ENCODE data around the gene PFAS.

PFAS gene

DNA sequence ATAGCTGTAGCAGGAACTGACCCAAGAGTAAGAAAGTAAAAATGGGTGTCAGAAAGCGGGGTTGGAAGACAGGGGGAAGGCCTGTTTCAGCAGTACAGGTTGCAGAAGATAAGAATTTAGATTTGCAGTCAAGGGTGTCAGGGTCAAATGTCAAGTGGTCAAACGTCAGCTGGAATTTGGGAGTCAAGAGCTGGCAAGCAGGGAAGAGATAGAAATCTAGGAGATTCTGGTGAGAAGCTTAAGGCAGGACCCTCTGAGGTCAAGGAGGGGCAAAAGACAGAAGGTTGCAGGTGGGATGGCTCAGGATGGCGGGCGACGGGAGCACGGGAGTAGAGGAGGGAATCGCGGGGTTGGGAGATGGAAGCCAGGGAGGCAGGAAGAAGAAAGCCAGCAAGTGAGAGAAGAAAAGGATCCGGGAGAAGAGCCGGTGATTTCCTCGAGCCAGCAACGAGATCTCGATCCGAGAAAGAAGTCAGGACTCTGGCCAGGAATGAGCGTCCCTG, 45.8 kb downstream of the PFAS start:
- in situ Hi-C loops (cut with MboI; ENCODE audit: low sequenced_read_pairs) = no loop called here

DNA sequence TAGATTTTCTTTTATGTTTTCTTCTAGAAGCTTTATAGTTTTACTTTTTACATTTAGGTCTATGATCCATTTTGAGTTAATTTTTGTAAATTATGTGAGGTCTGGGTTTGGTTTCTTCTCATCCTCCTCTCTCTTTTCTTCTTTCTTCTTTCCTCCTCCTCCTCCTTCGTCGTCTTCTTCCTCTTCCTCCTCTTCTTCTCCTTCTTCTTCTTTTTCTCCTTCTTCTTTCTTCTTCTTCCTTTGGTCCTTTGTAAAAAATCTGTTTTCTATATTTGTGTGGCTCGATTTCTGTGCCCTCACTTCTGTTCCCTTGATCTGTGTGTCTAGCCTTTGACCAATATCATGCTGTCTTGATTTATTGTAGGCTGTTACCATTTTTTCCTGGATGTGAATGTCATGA, 51.1 kb downstream of the PFAS start:
- in situ Hi-C loops (cut with MboI; ENCODE audit: low sequenced_read_pairs) = no loop called here

DNA sequence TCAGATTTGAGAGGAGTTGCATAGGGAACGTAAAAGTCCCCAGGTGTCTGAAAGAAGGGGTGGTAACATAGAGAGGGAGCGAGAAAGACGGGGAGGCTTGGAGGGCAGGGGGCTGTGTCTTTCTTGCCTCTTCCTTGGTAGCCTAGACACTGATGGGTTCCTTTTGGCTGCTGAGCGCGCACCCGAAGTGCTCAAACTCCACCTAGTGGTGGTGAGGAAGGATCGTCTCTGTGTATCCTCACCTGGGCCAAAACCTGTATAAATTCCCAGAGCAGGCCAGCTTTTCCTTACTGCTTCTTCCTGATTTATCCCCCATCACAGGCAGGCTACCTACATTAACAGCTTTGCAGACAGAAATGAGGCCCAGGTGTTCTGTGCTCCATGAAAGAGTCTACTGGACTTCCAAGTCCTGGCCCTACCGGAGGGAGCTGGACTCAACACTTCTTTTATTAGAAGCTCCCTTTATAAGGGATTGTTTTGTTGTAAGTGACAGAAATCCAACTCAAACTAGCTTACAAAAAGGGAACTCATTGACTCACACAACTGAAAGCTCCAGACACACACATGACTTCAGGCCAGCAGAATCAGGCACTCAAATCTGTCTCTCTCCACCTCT, 51.6 kb downstream of the PFAS start:
- in situ Hi-C loops (cut with MboI; ENCODE audit: low sequenced_read_pairs) = no loop called here

DNA sequence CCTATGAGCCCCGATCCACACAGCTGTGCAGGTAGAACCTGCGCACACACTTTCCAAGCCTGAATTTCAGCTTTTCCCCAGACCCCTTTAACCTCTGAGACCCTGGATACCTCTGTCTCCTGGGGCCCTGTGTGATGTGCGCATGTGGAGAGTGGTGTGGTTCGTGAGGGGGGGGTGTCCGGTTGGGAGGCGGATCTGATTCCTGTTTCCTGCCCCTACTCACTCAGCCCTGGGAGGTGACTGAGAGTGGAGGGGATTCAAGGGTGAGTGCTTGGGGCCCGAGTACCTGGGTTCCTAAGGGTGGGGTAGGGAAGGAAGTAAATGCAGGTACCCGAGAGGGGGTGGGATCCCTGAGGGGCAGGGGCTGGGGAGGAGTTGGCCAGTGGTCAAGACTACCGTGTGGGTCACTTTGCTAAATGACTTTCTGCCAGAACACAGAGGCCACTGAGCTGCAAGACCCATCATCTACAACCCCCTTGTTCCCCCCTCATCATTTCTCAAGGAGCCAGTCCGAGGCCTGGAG, 61.6 kb downstream of the PFAS start:
- in situ Hi-C loops (cut with MboI; ENCODE audit: low sequenced_read_pairs) = no loop called here

DNA sequence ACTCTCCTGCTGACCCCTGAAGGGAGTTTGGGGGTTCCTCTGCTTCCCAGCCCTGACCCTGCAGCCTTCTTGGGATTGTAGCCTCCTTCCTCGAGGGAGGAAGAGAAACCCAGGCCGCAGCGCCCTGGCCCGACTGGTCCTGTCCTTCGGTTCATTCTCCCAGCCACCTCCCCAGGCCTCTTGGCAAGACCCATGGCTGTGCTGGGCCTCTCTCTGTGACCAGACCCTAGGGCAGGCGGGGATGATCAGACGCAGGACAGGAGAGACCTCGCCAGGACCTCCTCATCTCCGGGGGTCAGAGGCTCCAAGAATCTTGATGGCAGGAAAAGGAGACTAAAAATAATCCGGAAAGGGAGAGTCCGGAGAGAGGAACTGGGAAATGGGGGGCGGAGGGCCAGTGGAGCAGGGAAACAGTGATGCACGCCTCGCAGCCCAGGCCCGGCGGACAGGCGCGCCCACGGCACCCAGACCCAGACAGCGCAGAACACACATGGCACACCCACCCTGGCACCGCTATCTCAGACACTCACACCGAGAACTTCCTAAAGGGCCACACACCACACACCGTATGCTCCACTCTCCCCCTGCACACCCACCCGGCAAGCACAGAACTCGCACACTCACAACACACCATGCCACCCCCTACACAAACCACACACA, 62.2 kb downstream of the PFAS start:
- in situ Hi-C loops (cut with MboI; ENCODE audit: low sequenced_read_pairs) = no loop called here

DNA sequence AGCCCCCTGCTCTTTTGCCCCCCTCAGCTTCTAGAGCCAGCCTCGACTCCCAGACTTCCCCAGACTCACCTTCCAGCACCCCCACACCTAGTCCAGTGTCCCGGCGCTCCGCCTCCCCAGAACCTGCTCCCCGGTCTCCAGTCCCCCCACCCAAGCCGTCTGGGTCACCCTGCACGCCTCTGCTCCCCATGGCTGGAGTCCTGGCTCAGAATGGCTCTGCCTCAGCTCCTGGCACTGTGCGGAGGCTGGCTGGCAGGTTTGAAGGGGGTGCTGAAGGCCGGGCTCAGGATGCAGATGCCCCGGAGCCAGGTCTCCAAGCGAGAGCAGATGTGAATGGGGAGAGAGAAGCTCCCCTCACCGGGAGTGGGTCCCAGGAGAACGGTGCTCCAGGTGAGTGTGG, 63.2 kb downstream of the PFAS start:
- in situ Hi-C loops (cut with MboI; ENCODE audit: low sequenced_read_pairs) = no loop called here

DNA sequence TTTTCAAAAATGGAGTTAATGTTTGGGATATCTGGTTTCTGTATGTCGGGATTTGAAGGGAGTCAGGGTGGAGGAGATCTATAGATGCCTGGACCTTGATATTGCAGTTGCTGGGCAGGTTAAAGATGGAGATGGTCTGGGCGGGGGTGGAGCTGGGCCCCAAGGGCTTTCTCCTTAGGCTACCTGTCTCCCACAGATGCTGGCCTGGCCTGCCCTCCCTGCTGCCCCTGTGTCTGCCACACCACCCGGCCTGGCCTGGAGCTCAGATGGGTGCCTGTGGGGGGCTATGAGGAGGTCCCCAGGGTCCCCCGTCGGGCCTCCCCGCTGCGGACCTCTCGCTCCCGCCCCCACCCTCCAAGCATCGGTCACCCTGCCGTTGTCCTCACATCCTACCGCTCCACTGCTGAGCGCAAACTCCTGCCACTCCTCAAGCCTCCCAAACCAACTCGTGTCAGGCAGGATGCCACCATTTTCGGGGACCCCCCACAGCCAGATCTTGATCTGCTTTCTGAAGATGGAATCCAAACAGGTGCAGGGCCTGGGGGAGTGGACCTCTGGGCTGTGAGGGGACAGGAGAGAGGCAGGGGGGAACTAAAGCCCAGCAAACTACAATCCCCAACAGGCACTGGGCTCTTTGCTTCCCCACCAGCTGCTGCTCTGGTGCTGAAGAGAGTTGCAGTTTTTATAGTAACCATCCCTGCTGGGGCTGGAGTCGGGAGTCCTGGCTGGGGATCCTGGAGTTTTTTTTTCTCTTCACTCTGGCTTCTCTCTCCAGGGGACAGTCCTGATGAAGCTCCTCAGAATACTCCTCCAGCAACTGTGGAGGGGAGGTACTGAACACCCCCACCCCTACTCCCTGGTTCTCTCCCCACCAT, 63.9 kb downstream of the PFAS start:
- in situ Hi-C loops (cut with MboI; ENCODE audit: low sequenced_read_pairs) = no loop called here

DNA sequence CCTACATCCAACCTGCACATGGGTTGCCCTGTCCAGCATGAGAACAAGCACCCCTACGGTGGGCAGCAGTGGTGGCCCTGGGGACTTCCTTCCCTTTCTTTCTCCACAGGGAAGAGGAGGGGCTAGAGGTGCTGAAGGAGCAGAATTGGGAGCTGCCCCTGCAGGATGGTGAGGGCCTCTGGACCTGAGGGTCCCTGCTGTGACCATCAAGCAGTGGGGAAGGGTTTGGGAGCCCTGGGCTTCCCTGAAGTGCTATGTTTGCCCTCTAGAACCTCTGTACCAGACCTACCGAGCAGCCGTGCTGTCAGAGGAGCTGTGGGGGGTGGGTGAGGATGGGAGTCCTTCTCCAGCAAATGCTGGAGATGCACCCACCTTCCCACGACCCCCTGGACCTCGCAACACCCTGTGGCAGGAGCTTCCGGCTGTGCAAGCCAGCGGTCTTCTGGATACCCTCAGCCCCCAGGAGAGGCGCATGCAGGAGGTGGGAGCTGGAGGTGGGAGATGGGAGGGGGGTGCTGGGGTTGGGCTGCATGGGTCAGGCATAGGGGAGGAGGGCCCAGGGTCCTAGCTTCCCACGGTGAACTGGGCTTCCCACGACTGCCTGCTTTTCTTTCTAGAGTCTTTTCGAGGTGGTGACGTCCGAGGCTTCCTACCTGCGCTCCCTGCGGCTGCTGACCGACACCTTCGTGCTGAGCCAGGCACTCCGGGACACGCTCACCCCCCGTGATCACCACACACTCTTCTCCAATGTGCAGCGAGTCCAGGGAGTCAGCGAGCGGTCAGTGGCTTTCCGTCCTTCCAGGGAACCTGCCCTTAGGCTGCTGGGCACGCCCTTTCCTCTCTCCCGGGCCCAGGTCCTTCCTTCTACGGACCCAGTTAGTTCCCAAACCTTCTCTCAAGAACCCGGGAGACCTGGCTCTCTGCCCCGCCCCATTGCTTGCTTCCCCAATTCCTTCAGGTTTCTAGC, 66.0 kb downstream of the PFAS start:
- in situ Hi-C loops (cut with MboI; ENCODE audit: low sequenced_read_pairs) = no loop called here

DNA sequence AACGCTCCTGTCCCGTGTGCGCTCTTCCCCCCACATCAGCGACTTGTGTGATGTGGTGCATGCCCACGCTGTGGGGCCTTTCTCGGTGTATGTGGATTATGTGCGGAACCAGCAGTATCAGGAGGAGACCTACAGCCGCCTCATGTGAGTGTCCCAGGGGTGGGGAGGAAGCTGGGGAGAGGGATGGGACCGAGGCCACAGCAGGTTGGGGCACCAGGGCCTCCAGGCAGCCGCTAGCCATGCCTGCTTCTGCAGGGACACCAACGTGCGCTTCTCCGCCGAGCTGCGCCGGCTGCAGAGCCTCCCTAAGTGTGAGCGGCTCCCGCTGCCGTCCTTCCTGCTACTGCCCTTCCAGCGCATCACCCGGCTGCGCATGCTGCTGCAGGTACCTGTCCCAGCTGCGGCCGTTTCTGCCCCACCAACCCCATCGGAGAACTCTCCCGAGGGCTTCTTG, 66.7 kb downstream of the PFAS start:
- in situ Hi-C loops (cut with MboI; ENCODE audit: low sequenced_read_pairs) = no loop called here

DNA sequence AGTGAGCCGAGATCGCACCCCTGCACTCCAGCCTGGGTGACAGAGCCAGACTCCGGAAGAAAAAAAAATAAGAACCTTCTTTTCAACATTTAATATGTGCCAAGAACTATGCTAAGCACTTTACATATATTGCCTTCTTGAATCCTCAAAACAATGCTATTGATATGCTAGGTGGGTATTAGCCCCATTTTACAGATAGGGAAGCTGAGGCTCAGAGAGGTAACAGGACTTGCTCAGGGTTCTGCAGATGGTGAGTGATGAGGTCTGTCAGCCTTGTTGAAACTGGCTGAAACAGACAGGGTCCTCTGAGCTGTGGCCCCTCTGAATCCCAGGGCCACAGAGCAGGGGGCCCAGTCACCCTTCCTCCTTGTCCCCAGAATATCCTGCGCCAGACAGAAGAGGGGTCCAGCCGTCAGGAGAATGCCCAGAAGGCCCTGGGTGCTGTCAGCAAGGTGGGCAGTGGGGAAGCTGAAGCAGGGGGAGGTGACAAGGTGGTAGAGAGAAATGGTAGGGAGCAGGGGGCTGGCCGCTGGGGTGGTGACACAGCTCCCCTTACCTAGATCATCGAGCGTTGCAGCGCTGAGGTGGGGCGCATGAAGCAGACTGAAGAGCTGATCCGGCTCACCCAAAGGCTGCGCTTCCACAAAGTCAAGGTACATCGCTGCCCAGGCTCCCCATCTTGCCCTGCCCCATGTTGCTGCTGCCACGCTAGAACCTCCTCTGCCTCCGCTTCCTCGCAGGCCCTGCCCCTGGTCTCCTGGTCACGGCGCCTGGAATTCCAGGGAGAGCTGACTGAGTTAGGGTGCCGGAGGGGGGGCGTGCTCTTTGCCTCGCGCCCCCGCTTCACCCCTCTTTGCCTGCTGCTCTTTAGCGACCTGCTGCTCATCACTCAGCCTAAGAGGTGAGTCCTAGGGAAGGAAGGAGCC, 69.2 kb downstream of the PFAS start:
- in situ Hi-C loops (cut with MboI; ENCODE audit: low sequenced_read_pairs) = no loop called here

Data from HL-60/S4 treated with retinoic acid at 250 ng/mL for 4 days and 3 days (cell line).